K562 (cell line): ENCODE measurements around the gene ADGRB3. TPM values are rescaled to one million over a fixed set of nuclear protein-coding genes. Genes with fewer than 3 reads are reported as not detected.
A peak's percentile ranks its signal among the peaks of the same experiment; 100 is the strongest.

Experiments used
- BRCA1 ChIP-seq, 2 experiments: fragments of 450-650 bp in 1 of 2; sonication (generic) in 1 of 2; formaldehyde crosslinking in 1 of 2; IDR thresholded peaks; 2 replicates each; pipeline versions ENCODE4 v1.5.0 to v1.6.1; 2017 to 2020; ENCODE audit warnings: mild to moderate bottlenecking in 1 of 2, missing genetic modification reagents in 1 of 2
- CBX3 ChIP-seq, 2 experiments: IDR thresholded peaks; 1 replicate in 1 of 2; 2 replicates in 1 of 2; pipeline ENCODE4 v1.6.1; 2012; ENCODE audit warnings: inconsistent platforms in 2 of 2, low read length in 2 of 2, borderline replicate concordance in 1 of 2, control low read depth in 1 of 2
- CBX8 ChIP-seq: fragments of 200-600 bp; sonication (generic); IDR thresholded peaks from 2 replicates; pipeline ENCODE4 v1.6.1; 2012; ENCODE audit warnings: borderline replicate concordance, mixed run types, low read depth, mild to moderate bottlenecking, moderate library complexity, mixed read lengths, low read length, control low read depth, inconsistent platforms; ENCODE audit not compliant: poor library complexity, severe bottlenecking; ENCODE audit errors: extremely low read depth
- CHD4 ChIP-seq: fragments of 200-600 bp; sonication (generic); IDR thresholded peaks from 3 replicates; pipeline ENCODE4 v1.6.1; 2012; ENCODE audit warnings: low read depth, mild to moderate bottlenecking, mixed read lengths, low read length, inconsistent platforms; ENCODE audit not compliant: insufficient read depth, insufficient replicate concordance, poor library complexity, severe bottlenecking
- EP400 ChIP-seq: fragments of 450-650 bp; IDR thresholded peaks from 2 replicates; pipeline ENCODE4 v1.6.1; 2017; ENCODE audit warnings: antibody characterized with exemption, mild to moderate bottlenecking, moderate library complexity
- ETV6 ChIP-seq, 3 experiments: fragments of 150-350 bp in 1 of 3; sonication (generic) in 1 of 3; formaldehyde crosslinking in 1 of 3; IDR thresholded peaks; 2 replicates each; pipeline versions ENCODE4 v1.6.1 to v1.8.0; 2014 to 2022; ENCODE audit warnings: borderline replicate concordance in 2 of 3, low read depth in 2 of 3, antibody characterized with exemption in 1 of 3, low read length in 1 of 3, mild to moderate bottlenecking in 1 of 3, missing genetic modification reagents in 1 of 3
- HCFC1 ChIP-seq: IDR thresholded peaks from 2 replicates; pipeline ENCODE4 v1.6.1; 2012; ENCODE audit warnings: low read depth, low read length, improper control_type of control experiment
- MYC ChIP-seq, 2 experiments: fragments of 250-450 bp in 1 of 2; sonication (Bioruptor Pico) in 1 of 2; IDR thresholded peaks; 2 replicates each; pipeline versions ENCODE4 v1.5.1 to v1.6.1; 2012 to 2021; ENCODE audit warnings: low read depth in 2 of 2, borderline replicate concordance in 1 of 2, improper control_type of control experiment in 1 of 2, low read length in 1 of 2, mild to moderate bottlenecking in 1 of 2, moderate library complexity in 1 of 2
- PHTF2 ChIP-seq: fragments of 250-450 bp; sonication (Bioruptor Pico); IDR thresholded peaks from 2 replicates; pipeline ENCODE4 v1.5.0; 2021; ENCODE audit warnings: mild to moderate bottlenecking
- RBM14 ChIP-seq: fragments of 200-400 bp; formaldehyde crosslinking; IDR thresholded peaks from 2 replicates; pipeline ENCODE4 v1.6.1; 2018; ENCODE audit warnings: low read depth, mild to moderate bottlenecking, low read length, moderate library complexity, borderline replicate concordance; ENCODE audit not compliant: insufficient read depth
- SMARCB1 ChIP-seq: IDR thresholded peaks from 2 replicates; pipeline ENCODE4 v1.6.1; 2011; ENCODE audit warnings: improper control_type of control experiment, low read depth; ENCODE audit not compliant: insufficient read length
- XRCC3 ChIP-seq: fragments of 450-650 bp; IDR thresholded peaks from 2 replicates; pipeline ENCODE4 v1.6.1; 2017; ENCODE audit warnings: mild to moderate bottlenecking, moderate library complexity
- ZNF347 ChIP-seq: fragments of 450-650 bp; formaldehyde crosslinking; IDR thresholded peaks from 2 replicates; pipeline ENCODE4 v1.4.0; 2020; ENCODE audit warnings: low read depth, mild to moderate bottlenecking, moderate library complexity
- polyA plus RNA-seq, 8 experiments: library from polyadenylated mRNA; depleted of rRNA in 4 of 8; stranded (reverse) in 5 of 8; unstranded in 3 of 8; fragments of >200 nt; fragmentation: Nextera tagmentation in 2 of 8; fragmentation: Illumina TruSeq in 1 of 8; extraction: Ambion mirVana in 2 of 8; extraction: Trizol in 1 of 8; gene quantifications; 2 replicates each; pipeline versions ENCODE4 v1.2.1 to v1.2.3, GENCODE V29; 2011 to 2014; ENCODE audit warnings: inconsistent platforms in 1 of 8, missing spikeins in 1 of 8
- total RNA-seq, 7 experiments: library from RNA; depleted of rRNA in 6 of 7; stranded (reverse); fragments of >200 nt in 6 of 7; fragmentation: Illumina TruSeq in 2 of 7; extraction: Trizol in 2 of 7; gene quantifications; 2 replicates each; pipeline versions ENCODE4 v1.2.1 to v1.2.3, GENCODE V29; 2011 to 2021; ENCODE audit warnings: low replicate concordance in 1 of 7
- TF ChIP-seq, protein P1 (sequence below): fragments of 250-450 bp; sonication (Bioruptor Pico); IDR thresholded peaks from 2 replicates; pipeline ENCODE4 v1.4.0; 2020
- TF ChIP-seq, protein P2 (sequence below): fragments of 200-400 bp; formaldehyde crosslinking; IDR thresholded peaks from 2 replicates; pipeline ENCODE4 v1.6.1; 2017; ENCODE audit warnings: mild to moderate bottlenecking, low read depth, low read length, moderate library complexity
- TF ChIP-seq, protein P3 (sequence below): sonication (generic); formaldehyde crosslinking; IDR thresholded peaks from 2 replicates; pipeline ENCODE4 v1.8.1; 2023; ENCODE audit warnings: mild to moderate bottlenecking, missing genetic modification reagents
- TF ChIP-seq, protein P4 (sequence below): fragments of 450-650 bp; formaldehyde crosslinking; IDR thresholded peaks from 2 replicates; pipeline ENCODE4 v1.4.0; 2020; ENCODE audit warnings: mild to moderate bottlenecking, moderate library complexity

The ADGRB3 gene
- total and polyA plus RNA-seq, 9 of the 15 experiments (the other 6 are each of a cell fraction or from before 2014, with no cell fraction given) = 0.90 to 7.8 (median 2.4) TPM

DNA sequence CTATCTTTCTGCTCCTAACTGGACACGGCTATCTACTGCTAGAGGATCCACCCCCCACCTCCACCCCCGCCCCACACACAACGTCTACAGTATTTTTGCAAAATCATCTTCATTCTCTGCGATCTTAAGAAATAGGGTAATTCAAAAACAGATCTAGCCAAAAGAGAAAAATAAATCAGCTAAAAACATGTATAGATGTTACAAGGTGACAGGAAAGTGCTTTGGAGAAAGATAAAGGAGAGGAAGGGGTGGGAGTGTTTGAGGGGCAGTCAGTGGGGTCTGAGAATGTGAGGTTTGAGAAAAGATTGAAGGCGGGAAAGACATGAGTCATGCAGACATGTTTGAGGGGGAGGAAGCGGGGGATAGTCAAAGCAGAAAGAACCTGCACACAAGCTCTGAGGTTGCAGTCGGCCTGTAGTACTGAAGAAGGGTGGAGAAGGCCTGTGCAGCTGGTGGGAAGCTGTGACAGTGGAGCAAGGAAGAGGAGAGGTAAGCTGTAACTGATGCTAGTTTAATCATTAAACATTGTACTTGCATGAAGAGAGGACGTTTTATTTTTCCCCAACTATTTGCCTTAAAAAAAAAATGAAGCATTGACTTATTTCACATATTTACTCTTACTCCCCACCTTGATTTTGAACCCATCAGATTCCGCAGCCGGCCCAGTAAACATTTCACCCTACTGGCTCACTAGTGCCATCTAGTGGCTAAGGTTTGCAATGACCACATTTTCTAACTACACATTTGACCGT is 332.6 kb downstream of the ADGRB3 start (continued):
- TF ChIP-seq, protein P1, sequence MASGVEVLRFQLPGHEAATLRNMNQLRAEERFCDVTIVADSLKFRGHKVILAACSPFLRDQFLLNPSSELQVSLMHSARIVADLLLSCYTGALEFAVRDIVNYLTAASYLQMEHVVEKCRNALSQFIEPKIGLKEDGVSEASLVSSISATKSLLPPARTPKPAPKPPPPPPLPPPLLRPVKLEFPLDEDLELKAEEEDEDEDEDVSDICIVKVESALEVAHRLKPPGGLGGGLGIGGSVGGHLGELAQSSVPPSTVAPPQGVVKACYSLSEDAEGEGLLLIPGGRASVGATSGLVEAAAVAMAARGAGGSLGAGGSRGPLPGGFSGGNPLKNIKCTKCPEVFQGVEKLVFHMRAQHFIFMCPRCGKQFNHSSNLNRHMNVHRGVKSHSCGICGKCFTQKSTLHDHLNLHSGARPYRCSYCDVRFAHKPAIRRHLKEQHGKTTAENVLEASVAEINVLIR (CRISPR knock-in tag) = no peak
- TF ChIP-seq EP400 = peak; percentile 56
- TF ChIP-seq XRCC3 = no peak
- no peak for TF ChIP-seq RBM14
- no peak for TF ChIP-seq CHD4
- TF ChIP-seq ZNF347 (CRISPR knock-in tag) = no peak
- TF ChIP-seq PHTF2 (CRISPR knock-in tag) = no peak
- TF ChIP-seq MYC (IDR thresholded peaks at IDR 0.05; ENCODE audit: low read depth, low read length) = no peak
- TF ChIP-seq MYC (CRISPR knock-in tag; IDR thresholded peaks at IDR 0.05; ENCODE audit: borderline replicate concordance, low read depth) = no peak
- TF ChIP-seq, protein P2, sequence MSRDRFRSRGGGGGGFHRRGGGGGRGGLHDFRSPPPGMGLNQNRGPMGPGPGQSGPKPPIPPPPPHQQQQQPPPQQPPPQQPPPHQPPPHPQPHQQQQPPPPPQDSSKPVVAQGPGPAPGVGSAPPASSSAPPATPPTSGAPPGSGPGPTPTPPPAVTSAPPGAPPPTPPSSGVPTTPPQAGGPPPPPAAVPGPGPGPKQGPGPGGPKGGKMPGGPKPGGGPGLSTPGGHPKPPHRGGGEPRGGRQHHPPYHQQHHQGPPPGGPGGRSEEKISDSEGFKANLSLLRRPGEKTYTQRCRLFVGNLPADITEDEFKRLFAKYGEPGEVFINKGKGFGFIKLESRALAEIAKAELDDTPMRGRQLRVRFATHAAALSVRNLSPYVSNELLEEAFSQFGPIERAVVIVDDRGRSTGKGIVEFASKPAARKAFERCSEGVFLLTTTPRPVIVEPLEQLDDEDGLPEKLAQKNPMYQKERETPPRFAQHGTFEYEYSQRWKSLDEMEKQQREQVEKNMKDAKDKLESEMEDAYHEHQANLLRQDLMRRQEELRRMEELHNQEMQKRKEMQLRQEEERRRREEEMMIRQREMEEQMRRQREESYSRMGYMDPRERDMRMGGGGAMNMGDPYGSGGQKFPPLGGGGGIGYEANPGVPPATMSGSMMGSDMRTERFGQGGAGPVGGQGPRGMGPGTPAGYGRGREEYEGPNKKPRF = no peak
- TF ChIP-seq, protein P3, sequence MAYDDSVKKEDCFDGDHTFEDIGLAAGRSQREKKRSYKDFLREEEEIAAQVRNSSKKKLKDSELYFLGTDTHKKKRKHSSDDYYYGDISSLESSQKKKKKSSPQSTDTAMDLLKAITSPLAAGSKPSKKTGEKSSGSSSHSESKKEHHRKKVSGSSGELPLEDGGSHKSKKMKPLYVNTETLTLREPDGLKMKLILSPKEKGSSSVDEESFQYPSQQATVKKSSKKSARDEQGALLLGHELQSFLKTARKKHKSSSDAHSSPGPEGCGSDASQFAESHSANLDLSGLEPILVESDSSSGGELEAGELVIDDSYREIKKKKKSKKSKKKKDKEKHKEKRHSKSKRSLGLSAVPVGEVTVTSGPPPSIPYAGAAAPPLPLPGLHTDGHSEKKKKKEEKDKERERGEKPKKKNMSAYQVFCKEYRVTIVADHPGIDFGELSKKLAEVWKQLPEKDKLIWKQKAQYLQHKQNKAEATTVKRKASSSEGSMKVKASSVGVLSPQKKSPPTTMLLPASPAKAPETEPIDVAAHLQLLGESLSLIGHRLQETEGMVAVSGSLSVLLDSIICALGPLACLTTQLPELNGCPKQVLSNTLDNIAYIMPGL (CRISPR knock-in tag) = no peak
- TF ChIP-seq HCFC1 = 0 out of 2 replicates have a peak, but pooled peaks have one; percentile 13
- peak; percentile 74 for TF ChIP-seq SMARCB1
- TF ChIP-seq CBX8 = no peak
- TF ChIP-seq CBX3 (IDR thresholded peaks at IDR 0.05; ENCODE audit: borderline replicate concordance in 1 of 2, low read length in 2 of 2) = no peak
- TF ChIP-seq ETV6 (IDR thresholded peaks at IDR 0.05; ENCODE audit: borderline replicate concordance in 1 of 2, low read depth in 2 of 2, low read length in 1 of 2) = no peak
- TF ChIP-seq ETV6 (CRISPR knock-in tag; IDR thresholded peaks at IDR 0.05; ENCODE audit: borderline replicate concordance) = no peak
- TF ChIP-seq, protein P4, sequence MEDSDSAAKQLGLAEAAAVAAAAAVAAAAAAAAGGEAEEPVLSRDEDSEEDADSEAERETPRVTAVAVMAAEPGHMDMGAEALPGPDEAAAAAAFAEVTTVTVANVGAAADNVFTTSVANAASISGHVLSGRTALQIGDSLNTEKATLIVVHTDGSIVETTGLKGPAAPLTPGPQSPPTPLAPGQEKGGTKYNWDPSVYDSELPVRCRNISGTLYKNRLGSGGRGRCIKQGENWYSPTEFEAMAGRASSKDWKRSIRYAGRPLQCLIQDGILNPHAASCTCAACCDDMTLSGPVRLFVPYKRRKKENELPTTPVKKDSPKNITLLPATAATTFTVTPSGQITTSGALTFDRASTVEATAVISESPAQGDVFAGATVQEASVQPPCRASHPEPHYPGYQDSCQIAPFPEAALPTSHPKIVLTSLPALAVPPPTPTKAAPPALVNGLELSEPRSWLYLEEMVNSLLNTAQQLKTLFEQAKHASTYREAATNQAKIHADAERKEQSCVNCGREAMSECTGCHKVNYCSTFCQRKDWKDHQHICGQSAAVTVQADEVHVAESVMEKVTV (CRISPR knock-in tag) = no peak; the same call in 1 of the 2 replicates
- no peak for TF ChIP-seq BRCA1 (IDR thresholded peaks at IDR 0.05)
- TF ChIP-seq BRCA1 (CRISPR knock-in tag; IDR thresholded peaks at IDR 0.05) = no peak
